ENCODE measurements around the gene CYP4V2. TPM values are rescaled to one million over a fixed set of nuclear protein-coding genes. Genes with fewer than 3 reads are reported as not detected.

The CYP4V2 gene
- total RNA-seq, 6 experiments from 2014 or later: 82.4 to 199 (median 94.1) TPM

- 18% methylated on average over 5 of the region's 6 CpGs for WGBS (ENCODE audit: insufficient coverage, low coverage, low lambda C conversion rate, missing lambda C conversion rate)
- peak; percentile 35 to 68 (median 66) for DNase-seq
- H3K9me3 ChIP-seq: no peaks in the 10 kb centered on the region
- H3K4me1 ChIP-seq: peaks cover 0 to 16% (median 8%) of the 10 kb centered on the region in 4 donors
- intact Hi-C loops (cut with DNase I): no loop called here
- TF ChIP-seq CTCF (IDR thresholded peaks at IDR 0.05) (no peak), POLR2A (IDR thresholded peaks at IDR 0.05) (no peak)
- no peak overlapping the region for H3K27ac ChIP-seq
- H3K27me3 ChIP-seq: no peaks in the 10 kb centered on the region
- ATAC-seq: peak in 1 of 4 donors; percentile 9
- H3K4me3 ChIP-seq: no peak overlapping the region
- H3K36me3 ChIP-seq: peaks cover 0 to 17% (median 6%) of the 10 kb centered on the region in 4 donors
These were observed 4.7 kb downstream of the CYP4V2 start for GRCh38 chr4:186196063-186196462.

GRCh38 chr4:186200516-186200915 is 9.1 kb downstream of the CYP4V2 start:
- TF ChIP-seq POLR2A (IDR thresholded peaks at IDR 0.05) (no peak), CTCF (IDR thresholded peaks at IDR 0.05) (no peak)
- no peaks in the 10 kb centered on the region for H3K27me3 ChIP-seq
- H3K27ac ChIP-seq: no peak overlapping the region
- ATAC-seq (no peak), DNase-seq (no peak)
- H3K9me3 ChIP-seq: no peaks in the 10 kb centered on the region
- peaks cover 0 to 7% (median 2%) of the 10 kb centered on the region in 4 donors for H3K4me1 ChIP-seq
- intact Hi-C loops (cut with DNase I): no loop called here
- WGBS (ENCODE audit: insufficient coverage, low coverage, low lambda C conversion rate, missing lambda C conversion rate): 94% methylated on average over 6 of the region's 6 CpGs
- peaks cover 0 to 25% (median 7%) of the 10 kb centered on the region in 4 donors for H3K36me3 ChIP-seq
- H3K4me3 ChIP-seq: no peak overlapping the region

- DNase-seq (no peak), ATAC-seq (no peak)
- Histone ChIP-seq H3K4me1 (peaks cover 0 to 4% (median 0%) of the 10 kb centered on the region in 4 donors), H3K4me3 (no peak overlapping the region), H3K9me3 (no peaks in the 10 kb centered on the region), H3K27me3 (no peaks in the 10 kb centered on the region), H3K36me3 (peaks cover 0 to 27% (median 7%) of the 10 kb centered on the region in 4 donors), H3K27ac (no peak overlapping the region)
- WGBS (ENCODE audit: insufficient coverage, low coverage, low lambda C conversion rate, missing lambda C conversion rate): 86% methylated on average over 7 of the region's 7 CpGs
- intact Hi-C loops (cut with DNase I): no loop called here
- TF ChIP-seq CTCF (IDR thresholded peaks at IDR 0.05): no peak
- TF ChIP-seq POLR2A (IDR thresholded peaks at IDR 0.05): no peak
These were observed 9.6 kb downstream of the CYP4V2 start for GRCh38 chr4:186201010-186201409.

- Histone ChIP-seq H3K9me3 (no peaks in the 10 kb centered on the region), H3K4me1 (no peaks in the 10 kb centered on the region), H3K4me3 (no peak overlapping the region), H3K27ac (no peak overlapping the region), H3K27me3 (no peaks in the 10 kb centered on the region), H3K36me3 (peaks cover 0 to 27% (median 7%) of the 10 kb centered on the region in 4 donors)
- intact Hi-C loops (cut with DNase I): no loop called here
- ATAC-seq (peak; percentile 92 to 99 (median 95)), DNase-seq (peak; percentile 62 to 66 (median 64))
- TF ChIP-seq POLR2A (IDR thresholded peaks at IDR 0.05) (no peak), CTCF (IDR thresholded peaks at IDR 0.05) (peak; percentile 63 to 88 (median 74))
- WGBS (ENCODE audit: insufficient coverage, low coverage, low lambda C conversion rate, missing lambda C conversion rate): 15% methylated on average over 9 of the region's 9 CpGs
These were observed 10.3 kb downstream of the CYP4V2 start for GRCh38 chr4:186201535-186202230.
